Bronchial epithelial cell (primary cell): ENCODE data around the gene CANX. TPM values are rescaled to one million over a fixed set of nuclear protein-coding genes. Genes with fewer than 3 reads are reported as not detected.
A peak's percentile ranks its signal among the peaks of the same experiment; 100 is the strongest.

Source experiments
- DNase-seq: peaks from one replicate; pipeline ENCODE4 v3.0.0-alpha.2; 2010; ENCODE audit warnings: low read depth
- FAIRE-seq: peaks from 2 replicates; lab custom pipeline; 2011; peaks lifted over from hg19 to GRCh38; lab: Jason Lieb, UNC
- H3K27me3 ChIP-seq: 2 replicates; pipeline ENCODE4 v1.5.1; 2011; ENCODE audit warnings: low read length; ENCODE audit not compliant: control insufficient read depth, insufficient read depth
- H3K36me3 ChIP-seq: 2 replicates; pipeline ENCODE4 v1.5.1; 2011; ENCODE audit warnings: low read length; ENCODE audit not compliant: control insufficient read depth, insufficient read depth
- H3K4me3 ChIP-seq: 2 replicates; pipeline ENCODE4 v1.5.1; 2011; ENCODE audit warnings: mild to moderate bottlenecking, low read depth, low read length, control low read depth
- CTCF ChIP-seq: IDR thresholded peaks from 2 replicates; pipeline ENCODE4 v1.5.1; 2011; ENCODE audit warnings: mild to moderate bottlenecking, moderate library complexity, low read length, control low read depth, inconsistent platforms; ENCODE audit not compliant: insufficient read depth, severe bottlenecking
- total RNA-seq: library from RNA; depleted of rRNA; stranded (reverse); fragments of >200 nt; gene quantifications from 2 replicates; pipeline ENCODE4 v1.2.1, GENCODE V29; 2014

The CANX gene
- total RNA-seq, 1 donor from 2014 or later, result 925 TPM

- FAIRE-seq, result no peak
- no peak for TF ChIP-seq CTCF
- H3K4me3 ChIP-seq, result no peak overlapping the region
- no peak for DNase-seq
- no peaks in the 10 kb centered on the region for H3K36me3 ChIP-seq
- H3K27me3 ChIP-seq, result no peaks in the 10 kb centered on the region
These were observed 61.1 kb downstream of the CANX start for GRCh38 chr5:179759581-179760551.

GRCh38 chr5:179762079-179762780 is 63.5 kb downstream of the CANX start:
- Histone ChIP-seq H3K36me3 (peaks cover 9% of the 10 kb centered on the region), H3K27me3 (no peaks in the 10 kb centered on the region), H3K4me3 (no peak overlapping the region)
- DNase-seq (no peak), FAIRE-seq (no peak)
- TF ChIP-seq CTCF, result no peak

GRCh38 chr5:179762781-179763176 is 64.0 kb downstream of the CANX start:
- H3K27me3 ChIP-seq, result no peaks in the 10 kb centered on the region
- FAIRE-seq (no peak), DNase-seq (peak; percentile 71)
- H3K36me3 ChIP-seq, result peaks cover 10% of the 10 kb centered on the region
- no peak for TF ChIP-seq CTCF
- no peak overlapping the region for H3K4me3 ChIP-seq

- FAIRE-seq (no peak), DNase-seq (peak; percentile 75)
- H3K27me3 ChIP-seq, result no peaks in the 10 kb centered on the region
- peak; percentile 77 for TF ChIP-seq CTCF
- H3K36me3 ChIP-seq, result peaks cover 10% of the 10 kb centered on the region
- H3K4me3 ChIP-seq, result no peak overlapping the region
These were observed 64.6 kb downstream of the CANX start for GRCh38 chr5:179763215-179763945.

GRCh38 chr5:179764056-179764455 is 65.3 kb downstream of the CANX start:
- Histone ChIP-seq H3K4me3 (no peak overlapping the region), H3K36me3 (peaks cover 13% of the 10 kb centered on the region), H3K27me3 (no peaks in the 10 kb centered on the region)
- FAIRE-seq (no peak), DNase-seq (no peak)
- TF ChIP-seq CTCF, result no peak
